HL-60 (cell line): ENCODE results near the gene PROB1.
A peak's percentile ranks its signal among the peaks of the same experiment; 100 is the strongest.
"Not testable (repeated sequence)": the region's sequence is repeated elsewhere in the genome, so short reads cannot be mapped to it uniquely, and the experiment has no call there.

ENCODE experiments used
- DNase-seq, 2 experiments: peaks; one replicate each; pipeline ENCODE4 v3.0.0-alpha.2; 2010 to 2020; ENCODE audit warnings: low read depth in 1 of 2, low spot score in 1 of 2
- H3K27ac ChIP-seq: fragments of 250-450 bp; sonication (Bioruptor Pico); replicated peaks from 2 replicates; pipeline ENCODE4 v1.5.1; 2020; ENCODE audit warnings: mild to moderate bottlenecking, moderate library complexity
- H3K27me3 ChIP-seq: fragments of 250-450 bp; sonication (Bioruptor Pico); 2 replicates; pipeline ENCODE4 v1.5.1; 2021; ENCODE audit warnings: mild to moderate bottlenecking, moderate library complexity; ENCODE audit not compliant: insufficient read depth, poor library complexity, severe bottlenecking
- H3K4me3 ChIP-seq: replicated peaks from 2 replicates; pipeline ENCODE4 v1.5.1; 2011; ENCODE audit warnings: mild to moderate bottlenecking, control low read depth, low read length; ENCODE audit not compliant: insufficient read depth
- CTCF ChIP-seq: IDR thresholded peaks from one replicate; pipeline ENCODE4 v1.5.1; 2011; ENCODE audit warnings: low read length, control low read depth, inconsistent platforms; ENCODE audit not compliant: insufficient read depth
- GABPA ChIP-seq: IDR thresholded peaks from 2 replicates; pipeline ENCODE4 v1.6.1; 2012; ENCODE audit warnings: low read depth
- POLR2AphosphoS5 ChIP-seq: IDR thresholded peaks from 2 replicates; pipeline ENCODE4 v1.6.1; 2012; ENCODE audit warnings: low read depth
- REST ChIP-seq: IDR thresholded peaks from 2 replicates; pipeline ENCODE4 v1.6.1; 2012; ENCODE audit warnings: low read depth; ENCODE audit not compliant: insufficient replicate concordance
- SPI1 ChIP-seq: IDR thresholded peaks from 2 replicates; pipeline ENCODE4 v1.6.1; 2012; ENCODE audit warnings: low read depth, mild to moderate bottlenecking, borderline replicate concordance

PROB1 gene

GRCh38 chr5:139387611-139388197, 7.2 kb downstream of the PROB1 start:
- peak overlapping the region; percentile 12 for H3K4me3 ChIP-seq

GRCh38 chr5:139386956-139387355, 7.9 kb downstream of the PROB1 start:
- peak overlapping the region; percentile 87 for H3K27ac ChIP-seq
- not testable (repeated sequence) for DNase-seq, H3K4me3 ChIP-seq, H3K27me3 ChIP-seq

More at GRCh38 chr5:139387611-139388197, 7.2 kb downstream of the PROB1 start:
- TF ChIP-seq POLR2AphosphoS5 (no peak), GABPA (no peak), SPI1 (no peak), CTCF (no peak), REST (no peak)
- Histone ChIP-seq H3K27me3 (no peaks in the 10 kb centered on the region), H3K27ac (peak overlapping the region; percentile 87)
- no peak for DNase-seq

- no peak for TF ChIP-seq SPI1
- no peak for TF ChIP-seq GABPA
- no peak for TF ChIP-seq CTCF
- no peak for TF ChIP-seq REST
- peak; percentile 30; the same call in 1 of the 2 replicates for TF ChIP-seq POLR2AphosphoS5
- H3K27me3 ChIP-seq, result no peaks in the 10 kb centered on the region
- peak; percentile 76 to 81 for DNase-seq
- peak overlapping the region; percentile 87 for H3K27ac ChIP-seq
- H3K4me3 ChIP-seq, result no peak overlapping the region
Measured at GRCh38 chr5:139386050-139386438, 8.9 kb downstream of the PROB1 start.

GRCh38 chr5:139385061-139386049, 9.5 kb downstream of the PROB1 start:
- Histone ChIP-seq H3K27ac (peak overlapping the region; percentile 87), H3K27me3 (no peaks in the 10 kb centered on the region), H3K4me3 (no peak overlapping the region)
- no peak for TF ChIP-seq GABPA
- peak in 1 of 2 experiments; percentile 44 for DNase-seq
